ENCODE data around the gene ARMH3.
"Not testable (repeated sequence)": the region's sequence is repeated elsewhere in the genome, so short reads cannot be mapped to it uniquely, and the experiment has no call there.

The ARMH3 gene

DNA sequence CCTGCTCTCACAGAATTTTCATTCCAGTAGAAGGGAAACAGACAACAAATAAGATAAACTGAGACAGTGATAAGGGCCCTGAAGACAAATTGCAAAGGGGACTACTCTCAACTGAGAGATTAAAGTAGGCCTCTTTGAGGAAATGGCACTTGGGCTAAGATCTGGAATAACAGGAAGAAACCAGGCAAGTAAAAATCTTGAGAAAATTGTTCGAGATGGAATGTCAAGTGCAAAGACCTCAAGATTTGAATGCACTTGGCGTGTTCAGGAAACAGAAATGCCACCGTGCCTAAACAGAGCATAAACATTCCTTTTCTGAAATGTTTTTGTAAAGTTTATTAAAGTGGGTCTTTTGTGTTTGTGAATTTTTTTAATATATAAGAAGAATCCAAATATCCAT lies 10.7 kb downstream of the ARMH3 start:
- no peak for DNase-seq

- DNase-seq: peak; percentile 11
Observed at GRCh38 chr10:102040305-102041050, 15.5 kb downstream of the ARMH3 start.

GRCh38 chr10:102038410-102038809 lies 17.6 kb downstream of the ARMH3 start:
- DNase-seq: no peak

GRCh38 chr10:102035807-102036206 lies 20.2 kb downstream of the ARMH3 start:
- DNase-seq: not testable (repeated sequence)

GRCh38 chr10:102033787-102034186 lies 22.2 kb downstream of the ARMH3 start:
- DNase-seq: no peak

DNA sequence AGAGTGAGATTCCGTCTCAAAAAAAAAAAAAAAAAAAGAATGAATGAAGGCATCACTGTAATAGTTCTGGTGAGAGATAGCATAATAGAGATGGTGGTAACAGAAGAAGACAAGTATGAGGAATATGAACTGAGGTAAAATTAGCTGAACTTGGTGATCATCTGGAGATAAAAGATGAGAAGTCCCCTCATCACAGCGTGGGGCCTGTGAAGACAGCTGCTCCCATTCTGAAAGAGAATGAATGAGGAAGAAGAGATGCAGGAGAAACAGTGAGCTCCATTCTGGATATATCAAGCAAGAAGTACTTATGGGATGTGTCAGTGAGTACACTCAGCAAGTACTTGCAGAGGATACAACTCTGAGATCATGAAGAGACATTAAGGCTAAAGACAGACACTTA lies 28.7 kb downstream of the ARMH3 start:
- DNase-seq: no peak

- no peak for DNase-seq
Observed at GRCh38 chr10:102024799-102025198, 31.2 kb downstream of the ARMH3 start.

DNA sequence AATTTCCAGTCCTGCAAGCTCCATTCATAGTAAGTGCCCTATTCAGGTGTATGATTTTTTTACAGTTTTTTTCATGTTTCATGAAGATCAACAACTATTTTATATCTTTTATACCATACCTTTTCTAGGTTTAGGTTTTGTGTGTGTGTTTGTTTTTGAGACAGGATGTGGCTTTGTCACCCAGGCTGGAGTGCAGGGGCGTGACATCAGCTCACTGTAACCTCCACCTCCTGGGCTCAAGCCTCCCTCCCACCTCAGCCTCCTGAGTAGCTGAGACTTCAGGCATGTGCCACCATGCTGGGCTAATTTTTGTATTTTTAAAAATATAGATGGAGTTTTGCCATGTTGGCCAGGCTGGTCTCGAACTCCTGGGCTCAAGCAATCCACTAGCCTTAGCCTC lies 35.0 kb downstream of the ARMH3 start:
- no peak for DNase-seq

DNA sequence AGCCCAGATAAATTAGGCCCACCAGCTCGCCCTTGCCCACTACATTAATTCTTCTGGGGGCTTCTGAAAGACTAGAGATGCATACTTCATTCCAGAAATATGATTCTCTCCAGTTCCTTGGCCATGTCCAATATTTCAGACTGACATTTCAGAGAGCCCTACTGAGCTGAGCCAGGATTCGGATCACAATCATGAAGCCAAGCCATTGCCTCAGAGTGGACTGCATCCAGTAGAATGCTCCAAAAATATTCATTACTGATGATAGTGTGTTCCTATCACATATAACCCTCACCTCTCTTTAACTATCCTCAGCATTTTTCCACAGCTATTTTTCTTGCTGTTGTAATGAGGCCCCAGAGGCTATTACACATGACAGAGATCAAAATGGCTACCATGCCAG lies 38.7 kb downstream of the ARMH3 start:
- no peak for DNase-seq

DNA sequence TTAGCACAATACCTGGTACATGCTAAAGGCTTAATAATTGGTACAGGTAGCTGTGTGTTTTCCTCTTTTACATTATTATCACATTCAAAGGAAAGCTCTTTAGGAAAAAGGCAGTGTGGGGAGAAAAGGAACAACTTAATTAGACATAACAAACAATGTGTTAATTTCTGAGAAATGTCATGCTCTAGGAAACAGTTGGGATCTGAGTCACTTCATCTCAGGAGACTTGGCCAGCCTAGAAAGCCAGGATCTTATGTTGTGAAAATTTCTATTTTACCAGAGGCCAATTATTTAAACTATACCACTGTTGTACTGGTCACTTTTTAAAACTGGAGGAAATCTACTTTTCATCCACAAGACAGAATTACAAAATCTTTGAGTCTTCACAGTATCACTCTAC lies 39.6 kb downstream of the ARMH3 start:
- DNase-seq: no peak

- DNase-seq: no peak
Observed at GRCh38 chr10:102010961-102011360, 45.0 kb downstream of the ARMH3 start.

- DNase-seq: peak; percentile 88
Observed at GRCh38 chr10:102009801-102010425, 46.1 kb downstream of the ARMH3 start.

GRCh38 chr10:102007796-102008195 lies 48.2 kb downstream of the ARMH3 start:
- DNase-seq: no peak

DNA sequence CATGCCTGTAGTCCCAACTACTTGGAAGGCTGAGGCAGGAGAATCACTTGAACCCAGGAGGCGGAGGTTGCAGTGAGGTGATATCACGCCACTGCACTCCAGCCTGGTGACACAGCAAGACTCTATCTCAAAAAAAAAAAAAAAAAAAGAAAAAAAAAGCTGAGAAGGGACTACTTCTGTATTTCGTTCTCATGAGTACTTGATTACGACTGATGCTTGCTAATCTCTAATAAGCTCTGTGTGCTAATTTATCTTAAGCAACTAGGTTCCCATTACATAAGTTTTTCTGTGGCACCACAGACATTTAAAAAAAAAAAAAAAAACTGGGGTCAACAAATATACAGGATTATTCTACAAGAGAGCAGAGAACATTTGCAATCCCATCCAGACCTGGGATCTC lies 48.9 kb downstream of the ARMH3 start:
- not testable (repeated sequence) for DNase-seq

DNA sequence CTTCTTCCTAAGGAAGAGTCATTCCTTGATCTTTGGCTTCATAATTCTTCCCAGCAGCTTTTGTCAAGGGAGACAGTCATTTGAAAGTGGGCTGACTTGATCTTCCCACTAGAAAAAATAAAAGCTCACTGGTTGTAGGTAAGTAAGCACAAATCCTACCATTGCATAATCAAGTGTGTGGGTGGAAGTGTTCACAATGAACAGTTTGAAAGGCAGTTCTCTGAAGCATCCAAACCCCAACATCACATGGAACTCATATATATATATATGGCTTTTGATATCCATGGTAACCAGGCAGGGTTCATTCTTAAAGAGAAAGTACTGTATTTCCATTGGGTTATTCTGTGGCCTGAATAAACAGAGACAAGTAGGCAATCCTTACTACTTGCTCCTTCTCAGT lies 51.6 kb downstream of the ARMH3 start:
- DNase-seq: no peak

GRCh38 chr10:102003541-102003940 lies 52.4 kb downstream of the ARMH3 start:
- no peak for DNase-seq

DNA sequence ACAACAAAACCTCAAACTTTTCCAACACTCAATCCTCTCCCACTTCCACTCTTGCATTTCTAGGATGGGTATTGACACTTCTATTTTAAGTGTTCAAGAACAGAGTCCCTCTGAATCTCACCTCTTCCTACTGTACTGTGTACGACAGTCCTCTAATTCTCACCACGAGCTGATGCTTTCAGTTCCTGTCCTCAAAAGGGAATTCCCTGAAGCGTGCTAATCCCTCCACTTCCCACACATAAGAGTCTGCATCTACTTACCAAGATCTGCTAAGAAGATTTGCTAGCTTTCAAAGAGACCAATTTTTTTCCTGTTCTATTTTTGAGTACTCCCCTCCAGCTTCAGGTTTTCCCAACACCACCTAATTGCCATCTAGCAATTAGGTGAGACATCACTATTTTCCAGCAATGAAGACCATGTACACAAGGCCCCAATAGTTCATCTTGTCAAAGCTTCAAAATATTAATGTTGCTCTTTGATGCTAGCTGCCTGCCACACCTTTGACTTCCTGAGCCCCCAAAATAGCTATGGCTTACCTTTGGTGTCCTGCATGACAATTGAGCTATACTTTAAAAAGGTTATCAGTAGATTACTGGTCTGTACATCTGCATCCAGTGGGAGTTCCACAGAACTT lies 54.4 kb downstream of the ARMH3 start:
- DNase-seq: no peak

DNA sequence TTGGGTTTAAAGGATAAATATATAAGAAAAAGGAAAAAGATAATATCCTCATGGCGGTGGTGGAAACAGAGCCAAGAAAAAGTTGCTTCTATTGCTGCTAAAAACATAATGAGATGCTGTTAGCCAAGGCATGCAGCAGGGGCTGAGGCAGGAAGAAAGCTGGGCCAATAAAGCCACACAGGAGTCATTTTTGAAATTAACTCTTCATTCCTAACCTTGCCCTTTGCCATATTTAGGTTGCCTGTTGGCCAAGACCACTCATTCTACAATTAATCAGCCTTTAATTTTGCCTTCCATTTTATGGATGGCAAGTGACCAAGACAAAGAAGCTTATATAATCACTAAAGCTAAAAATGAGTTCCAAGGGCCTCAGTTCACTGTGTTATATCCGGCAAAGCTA lies 58.2 kb downstream of the ARMH3 start:
- no peak for DNase-seq

- no peak for DNase-seq
Observed at GRCh38 chr10:101995451-101996063, 60.4 kb downstream of the ARMH3 start.

- DNase-seq: peak; percentile 9
Observed at GRCh38 chr10:101993651-101994200, 62.2 kb downstream of the ARMH3 start.

DNA sequence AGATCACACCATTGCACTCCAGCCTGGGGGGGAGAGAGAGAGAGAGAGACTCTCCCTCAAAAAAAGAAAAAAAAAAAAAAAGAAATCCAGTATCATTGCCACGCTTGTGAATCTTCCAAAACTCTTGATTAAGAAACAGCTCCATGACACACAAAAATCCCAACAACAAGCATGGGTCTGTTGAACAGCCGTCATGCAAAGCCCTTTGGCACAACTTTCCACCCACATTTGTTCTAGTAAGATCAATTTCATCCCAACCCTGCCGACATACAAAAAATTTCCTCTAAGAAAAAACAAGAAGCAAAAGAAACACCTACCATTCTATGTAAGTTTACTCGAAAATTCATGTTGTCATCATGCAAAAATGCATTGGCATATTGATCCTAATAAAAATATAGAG lies 62.8 kb downstream of the ARMH3 start:
- peak; percentile 19 for DNase-seq

GRCh38 chr10:101987136-101987535 lies 68.8 kb downstream of the ARMH3 start:
- no peak for DNase-seq

- DNase-seq: no peak
Observed at GRCh38 chr10:101986624-101986971, 69.4 kb downstream of the ARMH3 start.

DNA sequence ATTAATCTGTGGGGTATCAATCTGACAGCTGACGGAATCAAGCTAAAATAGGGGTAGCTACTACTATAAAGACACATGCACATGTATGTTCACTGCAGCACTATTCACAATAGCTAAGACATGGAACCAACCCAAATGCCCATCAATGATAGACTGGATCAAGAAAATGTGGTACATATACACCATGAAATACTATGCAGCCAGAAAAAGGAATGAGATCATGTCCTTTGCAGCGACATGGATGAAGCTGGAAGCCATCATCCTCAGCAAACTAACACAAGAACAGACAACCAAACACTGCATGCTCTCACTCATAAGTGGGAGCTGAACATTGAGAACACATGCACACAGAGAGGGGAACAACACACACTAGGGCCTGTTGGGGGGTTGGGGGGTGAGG lies 75.3 kb downstream of the ARMH3 start:
- not testable (repeated sequence) for DNase-seq

Data from eye (tissue), 1 donor.